Astrocyte of the spinal cord (primary cell): Measurements from ENCODE around the gene CD84.
"Not testable (repeated sequence)": the region's sequence is repeated elsewhere in the genome, so short reads cannot be mapped to it uniquely, and the experiment has no call there.

Experiments used
- DNase-seq: peaks from one replicate; pipeline ENCODE4 v3.0.0; 2011; ENCODE audit warnings: low read depth, low spot score
- H3K4me3 ChIP-seq: 2 replicates; pipeline ENCODE4 v1.5.1; 2011; ENCODE audit warnings: low read depth, mild to moderate bottlenecking, low read length, moderate library complexity
- in situ Hi-C: cut with HindIII; loops from 2 replicates; pipeline ENCODE4 v1.10.0; 2017; ENCODE audit warnings: low sequenced_read_pairs
- TF ChIP-seq, protein P1 (sequence below): IDR thresholded peaks from 2 replicates; pipeline ENCODE4 v1.5.1; 2012; ENCODE audit warnings: low read depth, mild to moderate bottlenecking, low read length, inconsistent platforms

CD84 gene

DNA sequence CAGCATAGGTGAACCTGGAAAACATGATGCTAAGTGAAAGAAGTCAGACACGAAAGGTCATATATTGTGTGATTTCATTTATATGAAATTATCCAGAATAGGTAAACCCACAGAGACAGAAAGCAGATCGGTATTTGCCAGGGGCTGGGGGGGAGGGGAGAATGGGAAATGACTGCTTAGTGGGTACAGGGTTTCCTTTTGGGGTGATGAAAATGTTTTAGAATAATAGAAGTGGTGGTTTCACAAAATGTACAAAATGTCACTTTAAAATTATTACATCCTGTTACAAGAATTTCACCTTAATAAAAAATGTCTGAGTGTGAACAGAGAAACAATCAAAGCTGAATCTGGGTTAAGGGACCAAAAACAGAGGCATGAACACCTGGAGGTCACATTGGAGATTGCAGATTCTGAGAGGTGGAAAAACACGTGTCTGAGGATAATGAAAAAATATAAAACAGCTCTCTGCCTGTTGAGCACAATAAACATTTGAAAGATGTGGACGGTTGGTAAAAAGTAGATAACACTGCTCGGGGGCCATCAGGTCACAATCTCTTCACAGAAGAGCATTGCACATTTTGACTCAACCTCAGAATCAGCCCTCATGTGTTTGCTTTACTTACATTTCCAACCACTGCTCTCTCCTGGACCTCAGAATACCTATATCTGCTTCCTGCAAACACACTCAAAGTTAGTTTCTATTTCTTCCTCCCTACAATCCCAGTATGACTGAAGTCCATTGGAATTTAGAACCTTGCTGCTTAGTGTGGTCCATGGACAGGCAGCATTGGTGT lies 59.5 kb downstream of the CD84 start:
- TF ChIP-seq, protein P1, sequence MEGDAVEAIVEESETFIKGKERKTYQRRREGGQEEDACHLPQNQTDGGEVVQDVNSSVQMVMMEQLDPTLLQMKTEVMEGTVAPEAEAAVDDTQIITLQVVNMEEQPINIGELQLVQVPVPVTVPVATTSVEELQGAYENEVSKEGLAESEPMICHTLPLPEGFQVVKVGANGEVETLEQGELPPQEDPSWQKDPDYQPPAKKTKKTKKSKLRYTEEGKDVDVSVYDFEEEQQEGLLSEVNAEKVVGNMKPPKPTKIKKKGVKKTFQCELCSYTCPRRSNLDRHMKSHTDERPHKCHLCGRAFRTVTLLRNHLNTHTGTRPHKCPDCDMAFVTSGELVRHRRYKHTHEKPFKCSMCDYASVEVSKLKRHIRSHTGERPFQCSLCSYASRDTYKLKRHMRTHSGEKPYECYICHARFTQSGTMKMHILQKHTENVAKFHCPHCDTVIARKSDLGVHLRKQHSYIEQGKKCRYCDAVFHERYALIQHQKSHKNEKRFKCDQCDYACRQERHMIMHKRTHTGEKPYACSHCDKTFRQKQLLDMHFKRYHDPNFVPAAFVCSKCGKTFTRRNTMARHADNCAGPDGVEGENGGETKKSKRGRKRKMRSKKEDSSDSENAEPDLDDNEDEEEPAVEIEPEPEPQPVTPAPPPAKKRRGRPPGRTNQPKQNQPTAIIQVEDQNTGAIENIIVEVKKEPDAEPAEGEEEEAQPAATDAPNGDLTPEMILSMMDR, result no peak
- in situ Hi-C loops, result no loop called here
- no peak overlapping the region for H3K4me3 ChIP-seq
- DNase-seq, result no peak

DNA sequence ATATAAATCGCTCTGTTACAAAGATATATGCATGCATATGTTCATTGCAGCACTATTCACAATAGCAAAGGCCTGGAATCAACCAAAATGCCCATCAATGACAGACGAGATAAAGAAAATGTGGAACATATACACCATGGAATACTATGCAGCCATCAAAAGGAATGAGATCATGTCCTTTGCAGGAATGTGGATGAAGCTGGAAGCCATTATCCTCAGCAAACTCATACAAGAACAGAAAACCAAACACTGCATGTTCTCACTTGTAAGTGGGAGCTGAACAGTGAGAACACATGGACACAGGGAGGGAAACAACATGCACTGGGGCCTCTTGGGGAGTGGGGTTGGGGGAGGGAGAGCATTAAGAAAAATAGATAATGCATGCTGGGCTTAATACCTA lies 61.8 kb downstream of the CD84 start:
- DNase-seq, H3K4me3 ChIP-seq, in situ Hi-C loops: not testable (repeated sequence)

DNA sequence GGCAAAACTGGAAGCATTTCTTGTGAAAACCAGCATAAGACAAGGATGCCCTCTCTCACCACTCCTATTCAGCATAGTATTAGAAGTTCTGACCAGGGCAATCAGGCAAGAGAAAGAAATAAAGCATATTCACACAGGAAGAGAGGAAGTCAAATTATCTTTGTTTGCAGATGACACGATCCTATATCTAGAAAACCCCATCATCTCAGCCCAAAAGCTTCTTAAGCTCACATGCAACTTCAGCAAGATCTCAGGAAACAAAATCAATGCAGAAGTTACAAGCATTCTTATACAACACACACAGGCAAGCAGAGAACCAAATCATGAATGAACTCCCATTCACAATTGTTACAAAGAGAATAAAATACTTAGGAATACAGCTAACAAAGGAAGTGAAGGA lies 63.4 kb downstream of the CD84 start:
- in situ Hi-C loops, DNase-seq, H3K4me3 ChIP-seq: not testable (repeated sequence)

DNA sequence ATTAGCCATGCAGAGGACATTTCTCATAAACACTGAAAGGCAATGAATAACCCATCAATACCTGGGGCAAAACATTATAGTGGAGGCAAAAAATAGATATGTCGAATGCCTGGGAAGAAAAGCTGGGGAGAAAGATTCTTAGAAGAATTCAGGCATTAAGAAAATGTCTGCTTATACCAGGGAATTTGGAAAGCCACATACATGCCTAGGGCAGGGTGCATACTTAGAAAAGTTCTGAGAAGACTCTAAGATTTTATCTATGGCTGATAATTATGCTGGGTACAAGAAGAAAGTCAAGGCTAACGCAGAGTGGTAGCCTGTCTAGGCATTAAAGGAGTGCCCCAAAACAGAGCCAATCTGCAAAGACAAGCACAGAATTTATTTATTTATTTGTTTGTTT lies 74.6 kb downstream of the CD84 start:
- TF ChIP-seq, protein P1, result no peak
- in situ Hi-C loops, result no loop called here
- no peak for DNase-seq
- no peak overlapping the region for H3K4me3 ChIP-seq

DNA sequence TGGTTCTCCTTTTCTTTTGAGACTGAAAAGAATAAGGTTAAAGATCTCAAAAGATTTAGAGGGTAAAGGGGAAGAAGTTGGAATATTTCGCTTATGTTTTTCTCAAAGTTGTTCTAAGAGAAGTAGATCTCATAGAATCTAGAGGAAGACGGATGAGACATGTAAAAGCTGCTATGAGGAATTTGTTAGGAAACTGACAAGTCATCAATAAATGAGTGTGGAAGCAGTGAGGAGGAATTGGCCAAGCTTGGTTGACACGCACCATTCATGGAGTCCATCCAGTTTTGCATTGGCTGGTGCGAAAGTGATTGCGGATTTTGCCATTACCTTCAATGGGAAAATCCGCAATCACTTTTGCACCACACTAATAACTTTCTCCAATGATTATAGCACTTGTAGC lies 76.2 kb downstream of the CD84 start:
- in situ Hi-C loops, result no loop called here
- TF ChIP-seq, protein P1, result no peak
- DNase-seq, result no peak
- H3K4me3 ChIP-seq, result no peak overlapping the region

DNA sequence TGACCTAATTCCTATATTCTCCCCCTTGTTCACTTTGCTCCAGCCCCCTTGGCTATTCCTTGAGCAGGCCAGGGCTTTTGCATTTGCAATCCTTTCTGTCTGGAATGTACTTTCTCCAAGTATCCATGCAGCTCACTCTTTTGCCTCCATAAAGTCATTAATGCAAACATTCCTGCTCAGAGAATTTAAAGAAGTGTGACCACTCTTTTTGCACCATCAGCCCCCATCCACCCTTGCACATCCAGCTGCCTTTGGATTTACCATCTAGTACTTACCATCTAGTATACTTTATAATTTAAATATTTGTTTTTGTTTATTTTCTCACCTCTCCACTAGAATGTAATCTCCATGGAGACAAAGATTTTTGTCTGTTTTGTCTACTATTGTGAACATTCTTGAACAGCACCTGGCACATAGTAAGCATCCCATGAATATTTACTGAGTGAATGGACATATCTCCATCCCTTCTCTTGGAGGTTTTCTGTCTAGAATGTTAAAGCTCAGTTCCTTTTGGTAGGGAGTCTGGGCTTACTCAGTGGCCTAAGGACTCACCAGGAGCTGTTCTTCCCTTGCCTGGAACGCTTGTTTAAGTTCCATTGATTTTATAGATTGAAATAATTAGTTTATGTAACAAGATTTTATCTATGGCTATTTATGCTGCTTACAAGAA lies 78.8 kb downstream of the CD84 start:
- DNase-seq, result no peak
- no peak overlapping the region for H3K4me3 ChIP-seq
- TF ChIP-seq, protein P1, result no peak
- in situ Hi-C loops, result no loop called here

DNA sequence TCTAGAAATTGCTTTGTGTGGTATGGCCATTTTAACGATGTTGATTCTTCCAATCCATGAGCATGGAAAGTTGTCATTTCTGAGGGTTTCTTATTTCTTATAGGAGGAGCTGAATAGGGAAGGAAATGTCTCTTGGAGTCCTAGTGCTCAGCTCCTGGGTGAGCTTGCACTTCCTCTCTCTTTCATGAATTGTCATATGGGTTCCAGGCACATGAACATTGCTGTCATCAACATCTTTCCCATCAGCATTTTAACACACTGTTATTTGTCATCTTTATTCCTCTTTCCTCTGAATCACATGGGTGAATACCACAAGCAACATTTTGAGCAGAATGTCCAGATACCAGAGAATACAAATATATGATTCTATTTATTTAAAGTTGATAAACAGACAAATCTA lies 79.7 kb downstream of the CD84 start:
- no peak overlapping the region for H3K4me3 ChIP-seq
- no peak for DNase-seq
- TF ChIP-seq, protein P1, result no peak
- in situ Hi-C loops, result no loop called here

DNA sequence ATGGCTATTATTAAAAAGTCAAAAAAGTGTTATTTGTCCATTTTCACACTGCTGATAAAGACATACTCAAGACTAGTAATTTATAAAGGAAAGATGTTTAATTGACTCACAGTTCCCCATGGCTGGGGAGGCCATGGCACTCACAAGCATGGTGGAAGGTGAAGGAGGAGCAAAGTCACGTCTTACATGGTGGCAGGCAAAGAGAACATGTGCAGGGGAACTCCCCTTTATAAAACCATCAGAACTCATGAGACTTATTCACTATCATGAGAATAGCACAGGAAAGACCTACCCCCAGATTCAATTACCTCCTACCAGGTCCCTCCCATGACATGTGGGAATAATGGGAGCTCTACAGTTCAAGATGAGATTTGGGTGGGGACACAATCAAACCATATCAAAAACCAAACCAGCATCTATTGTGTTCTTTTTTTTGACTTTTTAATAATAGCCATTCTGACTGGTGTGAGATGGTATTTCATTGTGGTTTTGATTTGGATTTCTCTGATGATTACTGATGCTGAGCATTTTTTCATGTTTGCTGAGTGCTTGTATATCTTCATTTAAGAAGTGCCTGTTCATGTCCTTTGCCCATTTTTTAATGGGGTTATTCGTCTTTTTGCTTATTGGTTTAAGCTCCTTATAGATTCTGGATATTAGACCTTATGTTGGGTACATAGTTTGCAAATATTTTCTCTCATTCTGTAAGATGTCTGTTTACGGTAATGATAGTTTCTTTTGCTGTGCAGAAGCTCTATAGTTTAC lies 80.8 kb downstream of the CD84 start:
- in situ Hi-C loops, DNase-seq, H3K4me3 ChIP-seq: not testable (repeated sequence)
